Measurements from ENCODE around the gene CYBRD1. TPM values are rescaled to one million over a fixed set of nuclear protein-coding genes. Genes with fewer than 3 reads are reported as not detected.

CYBRD1 gene
- polyA plus RNA-seq, 2 of the 4 experiments (the other 2 are of a cell fraction): 30.5 to 46.6 TPM

DNA sequence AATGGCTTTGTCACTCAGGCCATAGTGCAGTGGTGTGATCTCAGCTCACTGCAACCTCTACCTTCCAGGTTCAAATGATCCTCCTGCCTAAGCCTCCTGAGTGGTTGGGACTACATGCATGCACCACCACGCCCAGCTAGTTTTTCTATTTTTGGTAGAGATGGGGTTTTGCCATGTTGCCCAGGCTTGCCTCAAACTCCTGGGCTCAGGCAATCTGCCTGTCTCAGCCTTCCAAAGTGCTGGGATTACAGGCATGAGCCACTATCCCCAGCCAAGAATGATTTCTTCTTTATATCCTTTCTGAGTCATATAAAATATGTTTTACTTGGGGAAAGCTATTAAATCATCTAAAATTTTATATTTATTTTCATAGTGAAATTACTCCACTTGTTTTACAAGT is 61.3 kb downstream of the CYBRD1 start (continued):
- no peak for TF ChIP-seq JUNB (IDR thresholded peaks at IDR 0.05)

DNA sequence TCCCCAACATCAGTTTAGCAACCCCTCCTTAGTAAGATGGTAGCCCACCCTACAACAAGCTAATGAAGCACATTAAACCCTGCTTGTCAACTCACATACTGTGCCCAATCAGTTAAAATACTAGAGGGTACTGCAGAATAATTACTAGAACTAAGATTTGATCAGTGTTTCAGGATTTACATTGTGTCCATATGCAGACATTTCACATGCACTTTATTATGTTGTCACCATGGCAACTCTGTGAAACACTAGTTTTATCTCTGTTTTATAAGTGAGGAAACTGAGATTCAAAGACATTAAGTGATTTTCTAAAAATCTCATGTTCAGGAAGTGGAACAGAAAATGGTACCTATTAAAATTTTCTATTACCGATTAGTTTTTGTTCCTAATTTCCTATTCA is 61.7 kb downstream of the CYBRD1 start:
- Histone ChIP-seq H3K27ac (no peak overlapping the region), H3K4me3 (no peak overlapping the region), H3K4me2 (no peak overlapping the region), H3K9me3 (0 out of 3 replicates have a peak, but pooled peaks cover 4% of the 10 kb centered on the region), H3K4me1 (no peaks in the 10 kb centered on the region)
- ATAC-seq (no peak), DNase-seq (ENCODE audit: low read depth in 1 of 2, low spot score in 1 of 2) (no peak), FAIRE-seq (no peak)
- CTCF ChIA-PET: interaction anchor here (1.2 to 1.6 kb wide), 3 partner anchors 9 to 589 kb away, joined by 3 to 5 read pairs (median 4); no protein-coding TSS in a partner anchor
- TF ChIP-seq POLR2A (IDR thresholded peaks at IDR 0.05; ENCODE audit: low read length): no peak
- POLR2A ChIA-PET: no interaction called here
- 33% methylated on average over 1 of the region's 1 CpG for WGBS (ENCODE audit: missing lambda C conversion rate)

DNA sequence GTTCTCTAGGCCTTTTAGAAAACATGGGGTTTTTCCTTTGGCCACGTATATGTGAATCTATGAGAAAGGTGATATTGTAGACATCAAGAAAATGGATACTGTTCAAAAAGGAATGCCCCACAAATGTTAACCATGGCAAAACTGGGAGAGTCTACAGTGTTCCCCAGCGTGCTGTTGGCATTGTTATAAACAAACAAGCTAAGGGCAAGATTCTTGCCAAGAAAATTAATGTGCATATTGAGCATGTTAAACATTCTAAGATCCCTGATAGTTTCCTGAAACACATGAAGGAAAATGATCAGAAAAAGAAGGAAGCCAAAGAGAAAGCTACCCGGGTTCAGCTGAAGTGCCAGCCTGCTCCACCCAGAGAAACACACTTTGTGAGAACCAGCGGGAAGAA is 64.9 kb downstream of the CYBRD1 start:
- CTCF ChIA-PET: interaction anchor here (0.8 to 4.1 kb wide), 4 partner anchors 9 to 540 kb away, joined by 3 to 26 read pairs (median 4); no protein-coding TSS in a partner anchor
- FAIRE-seq (no peak), ATAC-seq (no peak), DNase-seq (ENCODE audit: low read depth in 1 of 2, low spot score in 1 of 2) (no peak)
- 57% methylated on average over 4 of the region's 4 CpGs for WGBS (ENCODE audit: missing lambda C conversion rate)
- H3K4me1 ChIP-seq: no peaks in the 10 kb centered on the region
- H3K9me3 ChIP-seq: peaks cover 4% of the 10 kb centered on the region; the same call in 1 of the 3 replicates
- H3K4me2 ChIP-seq: no peak overlapping the region
- TF ChIP-seq JUN (IDR thresholded peaks at IDR 0.05) (no peak), NPAS2 (CRISPR knock-in tag; IDR thresholded peaks at IDR 0.05; ENCODE audit: borderline replicate concordance) (no peak), FOXS1 (CRISPR knock-in tag; IDR thresholded peaks at IDR 0.05) (no peak), CBX2 (IDR thresholded peaks at IDR 0.05; ENCODE audit: borderline replicate concordance, low read depth) (no peak), EHMT2 (IDR thresholded peaks at IDR 0.05; ENCODE audit: low read depth) (no peak), ZSCAN20 (CRISPR knock-in tag; IDR thresholded peaks at IDR 0.05) (no peak), HOXB5 (CRISPR knock-in tag; IDR thresholded peaks at IDR 0.05) (no peak), ZFP36 (IDR thresholded peaks at IDR 0.05; ENCODE audit: borderline replicate concordance, partially characterized antibody) (no peak), EP300 (IDR thresholded peaks at IDR 0.05) (no peak), KDM1A (IDR thresholded peaks at IDR 0.05; ENCODE audit: low read depth) (no peak), RFX5 (IDR thresholded peaks at IDR 0.05) (no peak), CBX8 (IDR thresholded peaks at IDR 0.05) (no peak), MAFK (IDR thresholded peaks at IDR 0.05; ENCODE audit: partially characterized antibody) (no peak), CEBPB (IDR thresholded peaks at IDR 0.05) (no peak), BHLHE40 (IDR thresholded peaks at IDR 0.05; ENCODE audit: low read depth, low read length) (no peak), FOSL2 (IDR thresholded peaks at IDR 0.05) (no peak), FOSL2 (CRISPR knock-in tag; IDR thresholded peaks at IDR 0.05) (no peak)
- TF ChIP-seq, protein P1, sequence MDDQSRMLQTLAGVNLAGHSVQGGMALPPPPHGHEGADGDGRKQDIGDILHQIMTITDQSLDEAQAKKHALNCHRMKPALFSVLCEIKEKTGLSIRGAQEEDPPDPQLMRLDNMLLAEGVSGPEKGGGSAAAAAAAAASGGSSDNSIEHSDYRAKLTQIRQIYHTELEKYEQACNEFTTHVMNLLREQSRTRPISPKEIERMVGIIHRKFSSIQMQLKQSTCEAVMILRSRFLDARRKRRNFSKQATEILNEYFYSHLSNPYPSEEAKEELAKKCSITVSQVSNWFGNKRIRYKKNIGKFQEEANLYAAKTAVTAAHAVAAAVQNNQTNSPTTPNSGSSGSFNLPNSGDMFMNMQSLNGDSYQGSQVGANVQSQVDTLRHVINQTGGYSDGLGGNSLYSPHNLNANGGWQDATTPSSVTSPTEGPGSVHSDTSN (IDR thresholded peaks at IDR 0.05): no peak
- H3K27ac ChIP-seq: no peak overlapping the region
- H3K4me3 ChIP-seq: no peak overlapping the region
- POLR2A ChIA-PET: no interaction called here

DNA sequence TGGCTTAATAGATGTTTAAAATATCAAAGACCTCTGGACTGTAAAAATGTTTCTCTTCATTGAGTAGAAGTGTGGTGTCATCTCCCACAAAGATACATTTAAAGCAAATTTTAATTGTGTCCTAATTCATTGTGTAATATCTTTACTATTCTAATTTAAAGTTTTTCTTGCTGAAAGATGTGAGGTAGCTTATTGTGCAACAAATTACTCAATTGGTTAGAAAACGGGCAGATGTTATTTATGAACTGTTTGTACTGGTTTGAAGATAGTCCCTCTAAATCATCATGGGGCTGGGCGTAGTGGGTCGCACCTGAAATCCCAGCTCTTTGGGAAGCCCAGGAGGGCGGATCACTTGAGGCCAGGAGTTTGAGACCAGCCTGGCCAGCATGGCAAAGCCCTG is 65.3 kb downstream of the CYBRD1 start:
- Histone ChIP-seq H3K27ac (no peak overlapping the region), H3K4me2 (no peak overlapping the region), H3K9me3 (peaks cover 4% of the 10 kb centered on the region; the same call in 1 of the 3 replicates), H3K4me3 (no peak overlapping the region), H3K4me1 (no peaks in the 10 kb centered on the region)
- FAIRE-seq: no peak
- 74% methylated on average over 4 of the region's 4 CpGs for WGBS (ENCODE audit: missing lambda C conversion rate)
- no peak for DNase-seq (ENCODE audit: low read depth in 1 of 2, low spot score in 1 of 2)
- TF ChIP-seq, protein P2, sequence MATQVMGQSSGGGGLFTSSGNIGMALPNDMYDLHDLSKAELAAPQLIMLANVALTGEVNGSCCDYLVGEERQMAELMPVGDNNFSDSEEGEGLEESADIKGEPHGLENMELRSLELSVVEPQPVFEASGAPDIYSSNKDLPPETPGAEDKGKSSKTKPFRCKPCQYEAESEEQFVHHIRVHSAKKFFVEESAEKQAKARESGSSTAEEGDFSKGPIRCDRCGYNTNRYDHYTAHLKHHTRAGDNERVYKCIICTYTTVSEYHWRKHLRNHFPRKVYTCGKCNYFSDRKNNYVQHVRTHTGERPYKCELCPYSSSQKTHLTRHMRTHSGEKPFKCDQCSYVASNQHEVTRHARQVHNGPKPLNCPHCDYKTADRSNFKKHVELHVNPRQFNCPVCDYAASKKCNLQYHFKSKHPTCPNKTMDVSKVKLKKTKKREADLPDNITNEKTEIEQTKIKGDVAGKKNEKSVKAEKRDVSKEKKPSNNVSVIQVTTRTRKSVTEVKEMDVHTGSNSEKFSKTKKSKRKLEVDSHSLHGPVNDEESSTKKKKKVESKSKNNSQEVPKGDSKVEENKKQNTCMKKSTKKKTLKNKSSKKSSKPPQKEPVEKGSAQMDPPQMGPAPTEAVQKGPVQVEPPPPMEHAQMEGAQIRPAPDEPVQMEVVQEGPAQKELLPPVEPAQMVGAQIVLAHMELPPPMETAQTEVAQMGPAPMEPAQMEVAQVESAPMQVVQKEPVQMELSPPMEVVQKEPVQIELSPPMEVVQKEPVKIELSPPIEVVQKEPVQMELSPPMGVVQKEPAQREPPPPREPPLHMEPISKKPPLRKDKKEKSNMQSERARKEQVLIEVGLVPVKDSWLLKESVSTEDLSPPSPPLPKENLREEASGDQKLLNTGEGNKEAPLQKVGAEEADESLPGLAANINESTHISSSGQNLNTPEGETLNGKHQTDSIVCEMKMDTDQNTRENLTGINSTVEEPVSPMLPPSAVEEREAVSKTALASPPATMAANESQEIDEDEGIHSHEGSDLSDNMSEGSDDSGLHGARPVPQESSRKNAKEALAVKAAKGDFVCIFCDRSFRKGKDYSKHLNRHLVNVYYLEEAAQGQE (IDR thresholded peaks at IDR 0.05): no peak
- TF ChIP-seq MYC (IDR thresholded peaks at IDR 0.05; ENCODE audit: borderline replicate concordance, low read length) (no peak), SMC3 (IDR thresholded peaks at IDR 0.05) (no peak), TP53 (CRISPR knock-in tag; IDR thresholded peaks at IDR 0.05) (no peak), HEYL (CRISPR knock-in tag; IDR thresholded peaks at IDR 0.05) (no peak), FOSL2 (IDR thresholded peaks at IDR 0.05) (no peak), FOSL2 (CRISPR knock-in tag; IDR thresholded peaks at IDR 0.05) (no peak), NR3C1 (IDR thresholded peaks at IDR 0.05) (no peak), FOSB (CRISPR knock-in tag; IDR thresholded peaks at IDR 0.05) (no peak), NPAS2 (CRISPR knock-in tag; IDR thresholded peaks at IDR 0.05; ENCODE audit: borderline replicate concordance) (no peak), RNF2 (IDR thresholded peaks at IDR 0.05; ENCODE audit: borderline replicate concordance, low read depth) (no peak), RFX5 (IDR thresholded peaks at IDR 0.05) (no peak)
- ChIA-PET CTCF (interaction anchor here (1.1 to 4.1 kb wide), 3 partner anchors 8 to 14 kb away, joined by 3 to 26 read pairs (median 6); no protein-coding TSS in a partner anchor), POLR2A (no interaction called here)
- ATAC-seq: no peak

Measured in A549 (cell line).